ENCODE results near the gene C2CD4D. TPM values are rescaled to one million over a fixed set of nuclear protein-coding genes. Genes with fewer than 3 reads are reported as not detected.
A peak's percentile ranks its signal among the peaks of the same experiment; 100 is the strongest.

Gene C2CD4D
- total RNA-seq, 1 experiment from 2014 or later, result 0.17 TPM

- TF ChIP-seq ZBTB33 (IDR thresholded peaks at IDR 0.05; ENCODE audit: extremely low read depth, insufficient replicate concordance, low read length) (no peak), YY1 (IDR thresholded peaks at IDR 0.05; ENCODE audit: extremely low read depth, insufficient replicate concordance, low read depth, low read length) (no peak), JUND (IDR thresholded peaks at IDR 0.05) (no peak), ATF3 (IDR thresholded peaks at IDR 0.05) (no peak), POLR2A (IDR thresholded peaks at IDR 0.05; ENCODE audit: borderline replicate concordance, extremely low read depth, insufficient read depth, insufficient read length) (no peak), ZFX (IDR thresholded peaks at IDR 0.05) (no peak), SIN3A (IDR thresholded peaks at IDR 0.05; ENCODE audit: low read depth) (no peak), CTCF (IDR thresholded peaks at IDR 0.05 in 2 of 3, conservative IDR thresholded peaks at IDR 0.05 in 1 of 3; ENCODE audit: borderline replicate concordance in 1 of 3, insufficient read depth in 1 of 3, low read depth in 2 of 3, low read length in 2 of 3) (no peak), CBX3 (IDR thresholded peaks at IDR 0.05; ENCODE audit: low read depth) (no peak), ZNF274 (IDR thresholded peaks at IDR 0.05; ENCODE audit: low read depth, low read length) (no peak)
Measured at GRCh38 chr1:151864411-151864810, 24.8 kb upstream of the C2CD4D start (continued).

GRCh38 chr1:151862604-151863003 is 23.0 kb upstream of the C2CD4D start:
- ATAC-seq, result no peak
- no peaks in the 10 kb centered on the region for H3K9me3 ChIP-seq (ENCODE audit: control insufficient read depth in 1 of 2, insufficient read depth in 1 of 2, low read depth in 1 of 2, low read length in 2 of 2)
- BruUV-seq (replicated peaks), result no TSS peak
- intact Hi-C loops (cut with micrococcal nuclease), result no loop called here
- CTCF ChIA-PET, result no interaction called here
- DNase-seq (ENCODE audit: low read depth, low spot score), result no peak
- H3K9ac ChIP-seq (ENCODE audit: low read length), result no peak overlapping the region
- H3K36me3 ChIP-seq (ENCODE audit: control insufficient read depth in 1 of 2, insufficient read depth in 2 of 2, low read length in 2 of 2), result no peaks in the 10 kb centered on the region
- H4K20me1 ChIP-seq (ENCODE audit: insufficient read depth), result no peaks in the 10 kb centered on the region
- H3K27me3 ChIP-seq (ENCODE audit: insufficient read depth, low read length), result no peaks in the 10 kb centered on the region
- no peak overlapping the region for H3K27ac ChIP-seq (ENCODE audit: low read depth, low read length)
- H2AFZ ChIP-seq (ENCODE audit: low read depth, low read length, poor library complexity, severe bottlenecking), result no peak overlapping the region
- no peaks in the 10 kb centered on the region for H3K9me2 ChIP-seq (ENCODE audit: insufficient read depth)
- H3K4me1 ChIP-seq (ENCODE audit: control insufficient read depth in 1 of 2, insufficient read depth in 2 of 2, low read length in 2 of 2), result no peaks in the 10 kb centered on the region; a peak in 1 of 4 replicates
- H3K4me3 ChIP-seq (replicated peaks in 1 of 2; ENCODE audit: low read depth in 1 of 2, low read length in 2 of 2), result no peak overlapping the region
- no peak for TF ChIP-seq SIN3A (IDR thresholded peaks at IDR 0.05; ENCODE audit: low read depth)
- TF ChIP-seq TCF7L2 (IDR thresholded peaks at IDR 0.05; ENCODE audit: borderline replicate concordance, extremely low read depth, insufficient read depth, insufficient read length), result peak; percentile 30
- no peak for TF ChIP-seq RAD21 (IDR thresholded peaks at IDR 0.05; ENCODE audit: low read depth)
- TF ChIP-seq JUND (IDR thresholded peaks at IDR 0.05), result no peak
- no peak for TF ChIP-seq POLR2A (IDR thresholded peaks at IDR 0.05; ENCODE audit: borderline replicate concordance, extremely low read depth, insufficient read depth, insufficient read length)
- no peak for TF ChIP-seq REST (IDR thresholded peaks at IDR 0.05; ENCODE audit: low read depth)
- TF ChIP-seq SP1 (IDR thresholded peaks at IDR 0.05; ENCODE audit: low read depth), result no peak
- TF ChIP-seq EZH2 (IDR thresholded peaks at IDR 0.05), result no peak
- H3K4me2 ChIP-seq (ENCODE audit: low read length), result no peak overlapping the region
- POLR2A ChIA-PET, result no interaction called here
- RAD21 ChIA-PET (ENCODE audit: low non-redundant PET in 1 of 2, low total read pairs in 2 of 2, uncharacterized antibody in 2 of 2, unreplicated experiment in 2 of 2), result no interaction called here
- H3K79me2 ChIP-seq (ENCODE audit: insufficient read depth, low read length), result no peaks in the 10 kb centered on the region
